Natural killer cell (primary cell): Measurements from ENCODE around the gene TMED8. TPM values are rescaled to one million over a fixed set of nuclear protein-coding genes. Genes with fewer than 3 reads are reported as not detected.
"Not testable (repeated sequence)": the region's sequence is repeated elsewhere in the genome, so short reads cannot be mapped to it uniquely, and the experiment has no call there.

Experiments
- ATAC-seq, 3 donors: fragments of 150-1000 bp in 2 of 3; fragments of 200-7000 bp in 1 of 3; cut with Tn5 transposase; 1 replicate in 1 of 3; 2 replicates in 2 of 3; pipeline ENCODE4 v1.10.0; 2021; ENCODE audit warnings: mild to moderate bottlenecking in 2 of 3, moderate library complexity in 2 of 3
- DNase-seq, 2 donors: peaks; one replicate each; pipeline versions ENCODE4 v3.0.0 to v3.0.0-alpha.2; 2013 to 2021; ENCODE audit warnings: mixed read lengths in 1 of 2
- H3K27ac ChIP-seq: one replicate; pipeline ENCODE4 v1.5.1; 2013; ENCODE audit warnings: mild to moderate bottlenecking, low read length
- H3K27me3 ChIP-seq: one replicate; pipeline ENCODE4 v1.6.1; 2013; ENCODE audit warnings: low read length; ENCODE audit not compliant: control insufficient read depth, insufficient read depth
- H3K36me3 ChIP-seq: one replicate; pipeline ENCODE4 v1.6.1; 2013; ENCODE audit warnings: low read length; ENCODE audit not compliant: control insufficient read depth, insufficient read depth
- H3K4me1 ChIP-seq: one replicate; pipeline ENCODE4 v1.6.1; 2013; ENCODE audit warnings: low read length; ENCODE audit not compliant: control insufficient read depth, insufficient read depth
- H3K4me3 ChIP-seq: one replicate; pipeline ENCODE4 v1.5.1; 2013; ENCODE audit warnings: low read length
- H3K9me3 ChIP-seq: one replicate; pipeline ENCODE4 v1.6.1; 2013; ENCODE audit warnings: low read length; ENCODE audit not compliant: control insufficient read depth, insufficient read depth
- H3K27ac Mint-ChIP-seq, 2 donors: one replicate each; pipeline ENCODE4 v1.8.0; 2022; ENCODE audit warnings: mild to moderate bottlenecking in 2 of 2, mixed read lengths in 2 of 2, moderate library complexity in 1 of 2
- H3K27me3 Mint-ChIP-seq, 2 donors: one replicate each; pipeline ENCODE4 v1.8.0; 2022; ENCODE audit warnings: low read depth in 2 of 2, mixed read lengths in 2 of 2
- H3K36me3 Mint-ChIP-seq: one replicate; pipeline ENCODE4 v1.8.0; 2022; ENCODE audit warnings: mixed read lengths
- H3K4me1 Mint-ChIP-seq, 2 donors: one replicate each; pipeline ENCODE4 v1.8.0; 2022; ENCODE audit warnings: mixed read lengths in 2 of 2
- H3K4me3 Mint-ChIP-seq: one replicate; pipeline ENCODE4 v1.8.0; 2022; ENCODE audit warnings: mild to moderate bottlenecking, moderate library complexity, mixed read lengths
- H3K9me3 Mint-ChIP-seq, 2 donors: one replicate each; pipeline ENCODE4 v1.8.0; 2022; ENCODE audit warnings: mixed read lengths in 2 of 2
- CTCF ChIP-seq: fragments of 200-600 bp; IDR thresholded peaks from one replicate; pipeline ENCODE4 v1.8.0; 2022; ENCODE audit warnings: antibody characterized with exemption
- WGBS: methylation state at CpG from one replicate; pipeline ENCODE4 v1.1.7; 2013; ENCODE audit warnings: missing lambda C conversion rate; ENCODE audit not compliant: insufficient coverage; 5-methylcytosine and 5-hydroxymethylcytosine counted together
- intact Hi-C: fragments of 100-400 bp; cut with micrococcal nuclease; formaldehyde crosslinking; loops from one replicate; pipeline ENCODE4 v1.14.2; 2022
- total RNA-seq, 4 donors: library from RNA; stranded (reverse); fragments of 120-200 nt in 1 of 4; gene quantifications; one replicate each; pipeline versions ENCODE4 v1.2.3 to v1.2.4, GENCODE V29; 2013 to 2022

Gene TMED8
- total RNA-seq, 3 donors from 2014 or later (not counting 1 experiment from before 2014, with no cell fraction given): 8.0 to 9.3 (median 9.1) TPM

- H3K36me3 ChIP-seq: peaks cover 24% of the 10 kb centered on the region
- no peak for ATAC-seq
- H3K27ac Mint-ChIP-seq: no peak overlapping the region
Observed at GRCh38 chr14:77337880-77338279, 39.0 kb downstream of the TMED8 start.

GRCh38 chr14:77337255-77337654 is 39.6 kb downstream of the TMED8 start:
- H3K9me3 Mint-ChIP-seq, DNase-seq, H3K4me3 ChIP-seq, H3K27ac ChIP-seq, H3K4me1 ChIP-seq, H3K27ac Mint-ChIP-seq, H3K4me3 Mint-ChIP-seq, H3K27me3 Mint-ChIP-seq, intact Hi-C loops, H3K36me3 Mint-ChIP-seq, H3K4me1 Mint-ChIP-seq, ATAC-seq, H3K27me3 ChIP-seq, H3K9me3 ChIP-seq: not testable (repeated sequence)
- H3K36me3 ChIP-seq: peaks cover 19% of the 10 kb centered on the region
- WGBS: over 99% methylated on average over 9 of the region's 9 CpGs

More at GRCh38 chr14:77337880-77338279, 39.0 kb downstream of the TMED8 start:
- intact Hi-C loops: no loop called here
- H3K9me3 Mint-ChIP-seq: no peaks in the 10 kb centered on the region
- no peaks in the 10 kb centered on the region for H3K9me3 ChIP-seq
- H3K27me3 Mint-ChIP-seq: no peaks in the 10 kb centered on the region
- no peak for DNase-seq
- no peak overlapping the region for H3K4me3 ChIP-seq
- H3K36me3 Mint-ChIP-seq: peaks cover 2% of the 10 kb centered on the region
- H3K27me3 ChIP-seq: no peaks in the 10 kb centered on the region
- no peaks in the 10 kb centered on the region for H3K4me1 Mint-ChIP-seq
- H3K27ac ChIP-seq: no peak overlapping the region
- no peaks in the 10 kb centered on the region for H3K4me1 ChIP-seq
- 100% methylated on average over 2 of the region's 3 CpGs for WGBS
- no peak overlapping the region for H3K4me3 Mint-ChIP-seq
- no peak for TF ChIP-seq CTCF

DNA sequence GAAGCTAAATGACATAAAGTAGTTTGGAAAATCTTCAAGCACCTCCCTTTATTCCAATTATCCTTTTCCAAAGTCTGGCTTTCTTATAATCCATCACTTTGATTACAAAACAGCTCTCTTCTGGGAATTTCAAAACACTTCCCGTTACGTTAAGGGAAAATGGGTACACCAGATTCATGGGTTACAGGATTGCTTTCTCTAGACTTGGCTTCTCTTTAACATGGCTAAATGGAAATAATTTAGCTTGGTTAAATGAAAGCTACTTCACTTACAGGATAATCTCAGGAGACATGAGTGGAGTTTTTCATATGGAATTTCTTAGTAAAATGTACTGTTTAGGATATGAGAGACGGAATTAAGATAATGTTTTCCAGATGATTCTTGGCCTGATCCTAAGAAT is 41.3 kb downstream of the TMED8 start:
- H3K27me3 Mint-ChIP-seq: no peaks in the 10 kb centered on the region

DNA sequence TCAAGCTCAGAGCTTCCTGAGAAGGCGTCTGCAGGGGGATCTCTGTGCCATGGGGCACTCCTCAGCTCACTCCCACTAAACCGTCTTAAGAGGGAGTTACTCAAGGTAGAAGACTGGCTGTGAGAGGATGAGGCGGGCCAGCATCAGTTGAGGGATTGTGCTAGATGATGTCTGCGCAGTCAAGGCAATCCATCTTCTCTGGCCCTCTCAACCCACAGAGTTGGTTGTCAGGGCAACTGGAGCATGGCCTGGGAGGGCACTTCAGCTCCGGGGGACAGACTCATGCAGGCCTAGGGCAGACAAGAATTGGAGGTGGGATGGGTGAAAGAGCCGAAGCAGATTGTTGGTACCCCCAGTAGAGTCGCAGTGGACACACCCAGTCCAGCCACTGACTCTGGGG is 47.0 kb downstream of the TMED8 start:
- Mint-ChIP-seq H3K27me3 (no peaks in the 10 kb centered on the region), H3K9me3 (no peaks in the 10 kb centered on the region), H3K36me3 (no peaks in the 10 kb centered on the region), H3K27ac (no peak overlapping the region), H3K4me1 (no peaks in the 10 kb centered on the region), H3K4me3 (no peak overlapping the region)
- H3K27me3 ChIP-seq: no peaks in the 10 kb centered on the region
- no peak for DNase-seq
- intact Hi-C loops: no loop called here
- no peak overlapping the region for H3K27ac ChIP-seq
- no peak overlapping the region for H3K4me3 ChIP-seq
- no peaks in the 10 kb centered on the region for H3K9me3 ChIP-seq
- ATAC-seq: no peak
- no peaks in the 10 kb centered on the region for H3K4me1 ChIP-seq
- WGBS: 94% methylated on average over 7 of the region's 7 CpGs
- no peaks in the 10 kb centered on the region for H3K36me3 ChIP-seq
- no peak for TF ChIP-seq CTCF

More for the DNA sequence above, 41.3 kb downstream of the TMED8 start:
- WGBS: 94% methylated on average over 2 of the region's 3 CpGs
- no peaks in the 10 kb centered on the region for H3K4me1 Mint-ChIP-seq
- ATAC-seq (no peak), DNase-seq (no peak)
- intact Hi-C loops: no loop called here
- no peak overlapping the region for H3K27ac Mint-ChIP-seq
- no peak for TF ChIP-seq CTCF
- no peaks in the 10 kb centered on the region for H3K27me3 ChIP-seq
- peaks cover 7% of the 10 kb centered on the region for H3K36me3 ChIP-seq
- no peaks in the 10 kb centered on the region for H3K36me3 Mint-ChIP-seq
- H3K9me3 ChIP-seq: no peaks in the 10 kb centered on the region
- H3K4me3 Mint-ChIP-seq: no peak overlapping the region
- no peak overlapping the region for H3K4me3 ChIP-seq
- no peak overlapping the region for H3K27ac ChIP-seq
- H3K9me3 Mint-ChIP-seq: no peaks in the 10 kb centered on the region
- H3K4me1 ChIP-seq: no peaks in the 10 kb centered on the region
